GM23338 (cell line): ENCODE results near the gene IRF2. TPM values are rescaled to one million over a fixed set of nuclear protein-coding genes. Genes with fewer than 3 reads are reported as not detected.

Experiments used
- ATAC-seq: fragments of 200-7000 bp; cut with Tn5 transposase; 3 replicates; pipeline ENCODE4 v1.9.1; 2020
- DNase-seq: peaks from one replicate; pipeline ENCODE4 v3.0.0-alpha.2; 2015; ENCODE audit warnings: low spot score
- H2AFZ ChIP-seq: fragments of 200-600 bp; sonication (generic); 2 replicates; pipeline ENCODE4 v1.8.0; 2016; ENCODE audit warnings: antibody characterized with exemption, mild to moderate bottlenecking, moderate library complexity
- H3F3A ChIP-seq: fragments of 200-600 bp; sonication (generic); replicated peaks from 2 replicates; pipeline ENCODE4 v1.8.0; 2017; ENCODE audit warnings: antibody characterized with exemption, mixed run types, low read depth
- H3K27ac ChIP-seq: fragments of 200-600 bp; sonication (generic); 2 replicates; pipeline ENCODE4 v1.6.1; 2016; ENCODE audit warnings: low read depth
- H3K27me3 ChIP-seq: fragments of 200-600 bp; sonication (generic); 2 replicates; pipeline ENCODE4 v1.8.0; 2016; ENCODE audit warnings: mild to moderate bottlenecking, mixed run types, moderate library complexity; ENCODE audit not compliant: insufficient read depth
- H3K36me3 ChIP-seq: fragments of 200-600 bp; sonication (generic); 2 replicates; pipeline ENCODE4 v1.8.0; 2016; ENCODE audit warnings: mild to moderate bottlenecking; ENCODE audit not compliant: insufficient read depth
- H3K4me1 ChIP-seq: fragments of 200-600 bp; sonication (generic); 2 replicates; pipeline ENCODE4 v1.8.0; 2016; ENCODE audit warnings: mild to moderate bottlenecking, moderate library complexity; ENCODE audit not compliant: insufficient read depth
- H3K4me2 ChIP-seq: fragments of 200-600 bp; sonication (generic); 2 replicates; pipeline ENCODE4 v1.7.1; 2017; ENCODE audit warnings: mixed run types
- H3K4me3 ChIP-seq: fragments of 200-600 bp; sonication (generic); 2 replicates; pipeline ENCODE4 v1.6.1; 2016; ENCODE audit warnings: mixed run types
- H3K79me2 ChIP-seq: fragments of 200-600 bp; sonication (generic); replicated peaks from 2 replicates; pipeline ENCODE4 v1.8.0; 2017; ENCODE audit warnings: mild to moderate bottlenecking; ENCODE audit not compliant: insufficient read depth
- H3K9me2 ChIP-seq: fragments of 200-600 bp; sonication (generic); 2 replicates; pipeline ENCODE4 v1.8.0; 2017; ENCODE audit not compliant: insufficient read depth
- H4K20me1 ChIP-seq: fragments of 200-600 bp; sonication (generic); replicated peaks from 2 replicates; pipeline ENCODE4 v1.8.0; 2017; ENCODE audit warnings: mild to moderate bottlenecking; ENCODE audit not compliant: insufficient read depth
- H3K27ac Mint-ChIP-seq: 2 replicates; pipeline ENCODE4 v1.8.0; 2020; ENCODE audit warnings: inconsistent platforms, mild to moderate bottlenecking, moderate library complexity, mixed read lengths
- H3K27me3 Mint-ChIP-seq: 3 replicates; pipeline ENCODE4 v1.8.0; 2022; ENCODE audit warnings: low read depth, mild to moderate bottlenecking, moderate library complexity, mixed read lengths, inconsistent platforms; ENCODE audit not compliant: insufficient read depth, poor library complexity
- H3K36me3 Mint-ChIP-seq: 3 replicates; pipeline ENCODE4 v1.8.0; 2021; ENCODE audit warnings: low read depth, mild to moderate bottlenecking, inconsistent platforms, moderate library complexity, mixed read lengths
- H3K4me1 Mint-ChIP-seq: 3 replicates; pipeline ENCODE4 v1.8.0; 2020; ENCODE audit warnings: mild to moderate bottlenecking, inconsistent platforms, mixed read lengths
- H3K4me3 Mint-ChIP-seq: 3 replicates; pipeline ENCODE4 v1.8.0; 2021; ENCODE audit warnings: moderate library complexity, mild to moderate bottlenecking, inconsistent platforms, mixed read lengths
- H3K9me3 Mint-ChIP-seq: 3 replicates; pipeline ENCODE4 v1.8.0; 2020; ENCODE audit warnings: moderate library complexity, mild to moderate bottlenecking, inconsistent platforms, mixed read lengths
- CREB1 ChIP-seq: fragments of 250-450 bp; sonication (Bioruptor Pico); IDR thresholded peaks from 2 replicates; pipeline ENCODE4 v1.5.0; 2020; ENCODE audit warnings: low read depth, mild to moderate bottlenecking, moderate library complexity
- EZH2 ChIP-seq: fragments of 200-600 bp; sonication (generic); IDR thresholded peaks from one replicate; pipeline ENCODE4 v1.8.0; 2017; ENCODE audit warnings: antibody characterized with exemption, mild to moderate bottlenecking, low read depth; ENCODE audit not compliant: unreplicated experiment
- JUNB ChIP-seq: IDR thresholded peaks from one replicate; pipeline ENCODE4 v1.6.1; 2016; ENCODE audit warnings: antibody characterized with exemption; ENCODE audit not compliant: unreplicated experiment
- NANOG ChIP-seq: IDR thresholded peaks from 2 replicates; pipeline ENCODE4 v1.6.1; 2016; ENCODE audit warnings: antibody characterized with exemption, borderline replicate concordance
- POLR2AphosphoS5 ChIP-seq: IDR thresholded peaks from 2 replicates; pipeline ENCODE4 v1.6.1; 2016; ENCODE audit warnings: antibody characterized with exemption, low read depth
- REST ChIP-seq: IDR thresholded peaks from one replicate; pipeline ENCODE4 v1.6.1; 2018; ENCODE audit warnings: antibody characterized with exemption; ENCODE audit not compliant: unreplicated experiment
- STAT1 ChIP-seq: IDR thresholded peaks from one replicate; pipeline ENCODE4 v1.6.1; 2016; ENCODE audit warnings: antibody characterized with exemption; ENCODE audit not compliant: unreplicated experiment
- ZNF114 ChIP-seq: fragments of 250-450 bp; sonication (Bioruptor Pico); IDR thresholded peaks from 2 replicates; pipeline ENCODE4 v1.5.0; 2020; ENCODE audit warnings: mild to moderate bottlenecking, moderate library complexity
- ZNF462 ChIP-seq: fragments of 250-450 bp; sonication (Bioruptor Pico); IDR thresholded peaks from 2 replicates; pipeline ENCODE4 v1.5.0; 2020; ENCODE audit warnings: mild to moderate bottlenecking, moderate library complexity
- polyA plus RNA-seq: library from polyadenylated mRNA; unstranded; fragments of >200 nt; fragmentation: Nextera tagmentation; extraction: Ambion mirVana; gene quantifications from 2 replicates; pipeline ENCODE4 v1.2.1, GENCODE V29; 2016
- total RNA-seq: library from RNA; depleted of rRNA; stranded (reverse); fragments of >200 nt; shearing (Covaris generic); gene quantifications from 2 replicates; pipeline ENCODE4 v1.2.3, GENCODE V29; 2014

Gene IRF2
- total and polyA plus RNA-seq, 2 experiments from 2014 or later, result 14.7 to 15.0 TPM

- TF ChIP-seq REST, result no peak
- no peak for TF ChIP-seq POLR2AphosphoS5
Observed at GRCh38 chr4:184376923-184377322, 97.4 kb downstream of the IRF2 start (continued).

- Mint-ChIP-seq H3K4me1 (peaks cover 6% of the 10 kb centered on the region), H3K36me3 (peaks cover 9% of the 10 kb centered on the region; the same call in 1 of the 3 replicates), H3K9me3 (peaks cover 14% of the 10 kb centered on the region; the same call in 2 of the 3 replicates), H3K27ac (no peak overlapping the region), H3K27me3 (peaks cover 2% of the 10 kb centered on the region), H3K4me3 (no peak overlapping the region)
- TF ChIP-seq STAT1 (no peak), NANOG (no peak), REST (no peak), EZH2 (no peak), POLR2AphosphoS5 (no peak), JUNB (no peak), CREB1 (CRISPR knock-in tag) (no peak), ZNF462 (CRISPR knock-in tag) (no peak), ZNF114 (CRISPR knock-in tag) (no peak)
- DNase-seq, result peak; percentile 25
- peak; percentile 72 for ATAC-seq
- H3K9me2 ChIP-seq, result no peaks in the 10 kb centered on the region
- H3K27me3 ChIP-seq, result no peaks in the 10 kb centered on the region
- no peak overlapping the region for H2AFZ ChIP-seq
- H3K79me2 ChIP-seq, result no peaks in the 10 kb centered on the region
- H3K4me3 ChIP-seq, result no peak overlapping the region
- no peaks in the 10 kb centered on the region for H3K4me1 ChIP-seq
- H3K27ac ChIP-seq, result no peak overlapping the region
- H3F3A ChIP-seq, result no peaks in the 10 kb centered on the region
- H3K4me2 ChIP-seq, result no peak overlapping the region
- no peaks in the 10 kb centered on the region for H3K36me3 ChIP-seq
- H4K20me1 ChIP-seq, result no peaks in the 10 kb centered on the region
Observed at GRCh38 chr4:184376126-184376838, 98.1 kb downstream of the IRF2 start.
